Parathyroid adenoma (tissue), 2 donors: ENCODE results near the gene FFAR2.
A peak's percentile ranks its signal among the peaks of the same experiment; 100 is the strongest.

Experiments
- H2AFZ ChIP-seq: fragments of 300-600 bp; sonication (generic); one replicate; pipeline ENCODE4 v1.7.0; 2017; ENCODE audit warnings: antibody characterized with exemption, mild to moderate bottlenecking
- H3K27ac ChIP-seq: fragments of 300-600 bp; sonication (generic); one replicate; pipeline ENCODE4 v1.7.0; 2017
- H3K27me3 ChIP-seq: fragments of 300-600 bp; sonication (generic); one replicate; pipeline ENCODE4 v1.7.0; 2017; ENCODE audit warnings: low read length; ENCODE audit not compliant: control insufficient read depth, insufficient read depth
- H3K36me3 ChIP-seq: fragments of 300-600 bp; sonication (generic); one replicate; pipeline ENCODE4 v1.7.0; 2017; ENCODE audit warnings: low read length; ENCODE audit not compliant: control insufficient read depth, insufficient read depth
- H3K4me1 ChIP-seq: fragments of 300-600 bp; sonication (generic); one replicate; pipeline ENCODE4 v1.7.0; 2017; ENCODE audit warnings: control low read depth
- H3K4me2 ChIP-seq: fragments of 300-600 bp; sonication (generic); one replicate; pipeline ENCODE4 v1.7.0; 2017; ENCODE audit warnings: low read length
- H3K4me3 ChIP-seq: fragments of 300-600 bp; sonication (generic); one replicate; pipeline ENCODE4 v1.7.0; 2017; ENCODE audit warnings: low read depth, low read length
- H3K79me2 ChIP-seq: fragments of 300-600 bp; sonication (generic); one replicate; pipeline ENCODE4 v1.7.0; 2017; ENCODE audit warnings: control low read depth
- H3K9ac ChIP-seq: fragments of 300-600 bp; sonication (generic); one replicate; pipeline ENCODE4 v1.7.0; 2017; ENCODE audit warnings: mild to moderate bottlenecking
- H3K9me3 ChIP-seq: fragments of 300-600 bp; sonication (generic); one replicate; pipeline ENCODE4 v1.7.0; 2017; ENCODE audit warnings: low read length; ENCODE audit not compliant: control insufficient read depth
- TF ChIP-seq, protein P1 (sequence below): fragments of 300-600 bp; sonication (generic); IDR thresholded peaks from one replicate; pipeline ENCODE4 v1.7.0; 2017; ENCODE audit warnings: antibody characterized with exemption, mild to moderate bottlenecking
- donor health status: primary hyperparathyroidism.

The FFAR2 gene

DNA sequence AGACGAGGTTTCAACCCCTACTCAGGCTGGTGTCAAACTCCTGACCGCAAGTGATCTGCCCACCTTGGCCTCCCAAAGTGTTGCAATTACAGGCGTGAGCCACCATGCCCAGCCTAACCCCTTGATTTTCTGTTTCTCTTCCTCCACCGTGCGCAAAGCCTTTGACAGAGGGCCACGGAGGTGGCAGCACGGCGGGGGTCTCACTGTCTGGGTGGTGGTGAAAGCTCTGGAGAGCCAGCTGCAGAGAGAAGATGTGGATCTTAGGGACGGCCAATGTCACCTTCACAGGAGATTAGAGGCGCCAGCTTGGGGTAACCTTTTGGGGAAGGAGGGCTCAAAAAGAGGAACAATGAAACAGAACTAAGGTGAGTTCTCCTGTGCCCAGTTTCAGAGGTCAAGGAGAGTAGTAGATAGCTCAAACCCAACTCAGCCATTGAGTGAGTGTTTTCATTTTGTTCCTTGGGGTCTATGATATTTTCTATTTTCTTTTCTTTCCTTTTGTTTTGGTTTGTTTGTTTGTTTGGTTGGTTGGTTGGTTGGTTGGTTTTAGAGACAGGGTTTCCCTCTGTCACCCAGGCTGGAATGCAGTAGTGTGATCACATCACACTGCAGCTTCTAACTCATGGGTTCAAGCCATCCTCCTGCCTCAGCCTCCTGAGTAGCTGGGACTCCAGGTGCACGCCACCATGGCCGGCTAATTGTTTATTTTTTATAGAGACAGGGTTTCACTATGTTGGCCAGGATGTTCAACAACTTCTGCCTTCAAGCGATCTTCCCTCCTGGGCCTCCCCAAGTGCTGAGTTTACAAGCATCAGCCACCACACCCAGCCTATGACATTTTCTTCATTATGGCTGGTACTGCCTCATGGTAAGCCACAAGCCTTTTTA, 39.5 kb upstream of the FFAR2 start:
- no peaks in the 10 kb centered on the region for H3K36me3 ChIP-seq
- H3K9ac ChIP-seq: no peak overlapping the region
- H3K79me2 ChIP-seq: no peaks in the 10 kb centered on the region
- TF ChIP-seq, protein P1, sequence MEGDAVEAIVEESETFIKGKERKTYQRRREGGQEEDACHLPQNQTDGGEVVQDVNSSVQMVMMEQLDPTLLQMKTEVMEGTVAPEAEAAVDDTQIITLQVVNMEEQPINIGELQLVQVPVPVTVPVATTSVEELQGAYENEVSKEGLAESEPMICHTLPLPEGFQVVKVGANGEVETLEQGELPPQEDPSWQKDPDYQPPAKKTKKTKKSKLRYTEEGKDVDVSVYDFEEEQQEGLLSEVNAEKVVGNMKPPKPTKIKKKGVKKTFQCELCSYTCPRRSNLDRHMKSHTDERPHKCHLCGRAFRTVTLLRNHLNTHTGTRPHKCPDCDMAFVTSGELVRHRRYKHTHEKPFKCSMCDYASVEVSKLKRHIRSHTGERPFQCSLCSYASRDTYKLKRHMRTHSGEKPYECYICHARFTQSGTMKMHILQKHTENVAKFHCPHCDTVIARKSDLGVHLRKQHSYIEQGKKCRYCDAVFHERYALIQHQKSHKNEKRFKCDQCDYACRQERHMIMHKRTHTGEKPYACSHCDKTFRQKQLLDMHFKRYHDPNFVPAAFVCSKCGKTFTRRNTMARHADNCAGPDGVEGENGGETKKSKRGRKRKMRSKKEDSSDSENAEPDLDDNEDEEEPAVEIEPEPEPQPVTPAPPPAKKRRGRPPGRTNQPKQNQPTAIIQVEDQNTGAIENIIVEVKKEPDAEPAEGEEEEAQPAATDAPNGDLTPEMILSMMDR: no peak
- H3K27ac ChIP-seq: peak overlapping the region; percentile 8
- H3K4me3 ChIP-seq: no peak overlapping the region
- no peaks in the 10 kb centered on the region for H3K9me3 ChIP-seq
- H3K27me3 ChIP-seq: no peaks in the 10 kb centered on the region
- H3K4me2 ChIP-seq: no peak overlapping the region
- peaks cover 23% of the 10 kb centered on the region for H3K4me1 ChIP-seq
- no peak overlapping the region for H2AFZ ChIP-seq

DNA sequence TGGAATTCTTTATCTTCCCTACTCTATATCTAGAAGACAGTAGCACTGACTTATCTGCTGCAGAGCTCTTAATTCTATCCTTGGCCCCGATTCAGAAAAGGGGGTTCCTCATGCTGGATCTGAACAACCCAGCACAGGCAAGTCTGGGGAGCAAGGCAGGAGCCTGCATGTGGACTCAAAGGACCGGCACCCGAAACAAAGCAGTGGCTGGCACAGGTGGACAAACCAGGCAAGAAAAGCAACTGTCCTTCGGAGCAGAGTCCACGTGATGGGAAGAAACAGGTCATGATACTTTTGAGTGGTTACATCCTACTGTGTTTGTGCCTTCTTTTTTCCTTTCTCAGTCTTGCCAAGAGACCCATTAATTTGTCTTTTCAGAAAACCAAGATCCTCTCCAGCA, 38.9 kb upstream of the FFAR2 start:
- H3K4me2 ChIP-seq: no peak overlapping the region
- no peaks in the 10 kb centered on the region for H3K9me3 ChIP-seq
- peak overlapping the region; percentile 8 for H3K27ac ChIP-seq
- H3K4me3 ChIP-seq: no peak overlapping the region
- no peaks in the 10 kb centered on the region for H3K79me2 ChIP-seq
- TF ChIP-seq, protein P1: no peak
- no peaks in the 10 kb centered on the region for H3K36me3 ChIP-seq
- H3K4me1 ChIP-seq: peaks cover 16% of the 10 kb centered on the region
- H2AFZ ChIP-seq: peak overlapping the region; percentile 40
- H3K9ac ChIP-seq: no peak overlapping the region
- no peaks in the 10 kb centered on the region for H3K27me3 ChIP-seq

DNA sequence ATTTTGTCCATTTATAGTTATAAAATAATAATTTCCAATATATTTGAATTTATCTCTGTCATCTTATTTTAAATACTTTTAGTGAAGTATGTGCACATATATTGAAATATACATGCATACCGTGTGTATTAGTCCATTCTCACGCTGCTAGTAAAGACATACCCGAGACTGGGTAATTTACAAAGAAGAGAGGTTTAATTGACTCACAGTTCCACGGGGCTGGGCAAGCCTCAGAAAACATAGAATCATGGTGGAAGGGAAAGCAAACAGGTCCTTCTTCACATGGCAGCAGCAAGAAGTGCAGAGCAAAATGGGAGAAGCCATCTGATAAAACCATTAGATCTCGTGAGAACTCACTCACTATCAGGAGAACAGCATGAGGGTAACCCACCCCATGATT, 37.6 kb upstream of the FFAR2 start:
- Histone ChIP-seq H3K79me2 (no peaks in the 10 kb centered on the region), H2AFZ (no peak overlapping the region), H3K27ac (no peak overlapping the region), H3K27me3 (no peaks in the 10 kb centered on the region), H3K9me3 (no peaks in the 10 kb centered on the region), H3K4me1 (peaks cover 11% of the 10 kb centered on the region), H3K9ac (no peak overlapping the region), H3K36me3 (no peaks in the 10 kb centered on the region), H3K4me2 (no peak overlapping the region), H3K4me3 (no peak overlapping the region)
- TF ChIP-seq, protein P1: no peak

DNA sequence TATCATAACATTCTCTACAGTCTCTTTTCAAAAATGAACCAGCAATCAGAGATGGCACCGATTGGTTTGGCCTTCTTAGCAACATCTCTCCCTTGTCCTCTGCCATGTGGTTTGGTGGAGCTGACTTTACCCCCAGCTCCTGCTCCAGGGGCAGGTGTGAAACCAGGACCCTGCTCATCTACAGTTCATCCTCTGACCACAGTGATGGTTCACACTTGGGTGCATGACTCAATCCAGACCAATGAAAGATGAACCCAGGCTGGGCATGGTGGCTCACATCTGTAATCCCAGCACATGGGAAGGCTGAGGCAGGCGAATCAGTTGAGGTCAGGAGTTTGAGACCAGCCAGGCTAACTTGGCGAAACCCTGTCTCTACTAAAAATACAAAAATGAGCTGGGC, 33.6 kb upstream of the FFAR2 start:
- Histone ChIP-seq H3K36me3 (no peaks in the 10 kb centered on the region), H3K79me2 (no peaks in the 10 kb centered on the region), H3K4me2 (no peak overlapping the region), H3K27ac (no peak overlapping the region), H3K4me3 (no peak overlapping the region), H3K9me3 (no peaks in the 10 kb centered on the region), H3K27me3 (no peaks in the 10 kb centered on the region), H3K4me1 (peaks cover 10% of the 10 kb centered on the region), H2AFZ (no peak overlapping the region), H3K9ac (no peak overlapping the region)
- TF ChIP-seq, protein P1: no peak

DNA sequence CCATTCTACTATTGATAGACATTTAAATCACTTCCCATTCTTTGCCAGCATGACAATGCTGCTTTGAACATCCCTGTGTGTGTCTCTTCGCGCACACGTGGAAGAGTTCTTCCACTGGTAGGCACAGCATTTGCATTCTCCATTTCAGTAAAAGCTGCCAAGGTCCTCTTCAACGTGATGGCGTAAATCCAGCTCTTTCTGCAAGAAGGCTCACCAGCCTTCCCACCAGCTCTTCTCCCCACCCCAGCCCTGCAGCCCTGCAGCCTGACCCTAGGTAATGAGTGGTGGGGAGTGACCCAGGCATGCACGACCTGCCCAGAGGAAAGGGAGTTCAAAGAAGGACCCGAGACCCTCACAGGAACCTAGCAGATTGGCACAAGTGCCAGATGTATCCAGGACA, 31.7 kb upstream of the FFAR2 start:
- H3K9ac ChIP-seq: no peak overlapping the region
- no peaks in the 10 kb centered on the region for H3K36me3 ChIP-seq
- TF ChIP-seq, protein P1: no peak
- H3K4me2 ChIP-seq: no peak overlapping the region
- no peaks in the 10 kb centered on the region for H3K9me3 ChIP-seq
- no peak overlapping the region for H2AFZ ChIP-seq
- no peak overlapping the region for H3K27ac ChIP-seq
- H3K79me2 ChIP-seq: no peaks in the 10 kb centered on the region
- H3K4me3 ChIP-seq: no peak overlapping the region
- peaks cover 19% of the 10 kb centered on the region for H3K4me1 ChIP-seq
- no peaks in the 10 kb centered on the region for H3K27me3 ChIP-seq
